HTR-8/SVneo (cell line): ENCODE measurements around the gene SMIM5.

Source experiments
- DNase-seq: peaks from one replicate; pipeline ENCODE4 v3.0.0; 2011; ENCODE audit warnings: low spot score, mixed read lengths; ENCODE audit not compliant: insufficient read length
- FAIRE-seq: peaks from 2 replicates; lab custom pipeline; 2011; peaks lifted over from hg19 to GRCh38; lab: Jason Lieb, UNC

SMIM5 gene

GRCh38 chr17:75601057-75601987, 31.9 kb upstream of the SMIM5 start:
- peak; percentile 63 for DNase-seq
- FAIRE-seq: no peak

- FAIRE-seq (no peak), DNase-seq (no peak)
These were observed 30.6 kb upstream of the SMIM5 start for GRCh38 chr17:75602644-75603043.

- FAIRE-seq (no peak), DNase-seq (no peak)
These were observed 30.1 kb upstream of the SMIM5 start for GRCh38 chr17:75603123-75603522.

GRCh38 chr17:75604034-75604695, 29.1 kb upstream of the SMIM5 start:
- FAIRE-seq (no peak), DNase-seq (no peak)

GRCh38 chr17:75605790-75606189, 27.4 kb upstream of the SMIM5 start:
- DNase-seq (no peak), FAIRE-seq (no peak)

- no peak for FAIRE-seq
- DNase-seq: no peak
These were observed 26.1 kb upstream of the SMIM5 start for GRCh38 chr17:75607086-75607485.

- FAIRE-seq: no peak
- no peak for DNase-seq
These were observed 22.9 kb upstream of the SMIM5 start for GRCh38 chr17:75610103-75610984.

- DNase-seq (no peak), FAIRE-seq (no peak)
These were observed 21.3 kb upstream of the SMIM5 start for GRCh38 chr17:75611851-75612429.

- DNase-seq (no peak), FAIRE-seq (no peak)
These were observed 20.2 kb upstream of the SMIM5 start for GRCh38 chr17:75612906-75613626.

GRCh38 chr17:75614006-75614405, 19.2 kb upstream of the SMIM5 start:
- FAIRE-seq (no peak), DNase-seq (no peak)

GRCh38 chr17:75614556-75615270, 18.5 kb upstream of the SMIM5 start:
- FAIRE-seq (no peak), DNase-seq (no peak)

GRCh38 chr17:75615301-75615700, 17.9 kb upstream of the SMIM5 start:
- FAIRE-seq (no peak), DNase-seq (no peak)

GRCh38 chr17:75616521-75617122, 16.6 kb upstream of the SMIM5 start:
- no peak for DNase-seq
- no peak for FAIRE-seq

- DNase-seq (no peak), FAIRE-seq (no peak)
These were observed 16.0 kb upstream of the SMIM5 start for GRCh38 chr17:75617218-75617617.

- FAIRE-seq (no peak), DNase-seq (no peak)
These were observed 15.6 kb upstream of the SMIM5 start for GRCh38 chr17:75617675-75618074.

- FAIRE-seq (peak; percentile 89), DNase-seq (peak; percentile 61)
These were observed 13.5 kb upstream of the SMIM5 start for GRCh38 chr17:75619506-75620431.

GRCh38 chr17:75621489-75621888, 11.7 kb upstream of the SMIM5 start:
- no peak for FAIRE-seq
- DNase-seq: no peak
